HCT116 (cell line): Measurements from ENCODE around the gene KRTAP10-7. TPM values are rescaled to one million over a fixed set of nuclear protein-coding genes. Genes with fewer than 3 reads are reported as not detected.

ENCODE experiments used
- ATAC-seq: fragments of 200-7000 bp; cut with Tn5 transposase; 2 replicates; pipeline ENCODE4 v1.9.1; 2020; ENCODE audit warnings: mild to moderate bottlenecking, moderate library complexity
- BruUV-seq: library from RNA; stranded (reverse); fragments of 400-500 nt; replicated peaks from 2 replicates; lab custom pipeline; 2021; lab: Mats Ljungman, UMichigan
- CTCF ChIA-PET: fragments of 300-600 bp; sonication (Branson Sonifier 250); formaldehyde crosslinking; loops from one replicate; lab custom pipeline; 2021; ENCODE audit warnings: antibody characterized with exemption; lab: Charles Lee
- POLR2A ChIA-PET: fragments of 300-600, 350-600 bp; sonication (Branson Sonifier 250); formaldehyde crosslinking; loops from one replicate; lab custom pipeline; 2021; ENCODE audit warnings: antibody characterized with exemption; lab: Charles Lee
- RAD21 ChIA-PET, 2 experiments: fragments of 300-600 bp; sonication (Branson Sonifier 250); formaldehyde crosslinking; loops; one replicate each; lab custom pipeline; 2023; ENCODE audit warnings: low total read pairs in 2 of 2; ENCODE audit not compliant: uncharacterized antibody in 2 of 2, unreplicated experiment in 2 of 2, low non-redundant PET in 1 of 2; lab: Charles Lee
- DNase-seq: peaks from one replicate; pipeline ENCODE4 v3.0.0-alpha.2; 2010; ENCODE audit warnings: low read depth, low spot score
- H2AFZ ChIP-seq: fragments of 200-600 bp; shearing (Covaris generic), sonication (generic); 2 replicates; pipeline ENCODE4 v1.6.1; 2017; ENCODE audit warnings: low read depth, mixed run types, mixed read lengths, antibody characterized with exemption, low read length; ENCODE audit not compliant: poor library complexity, severe bottlenecking
- H3K27ac ChIP-seq: 2 replicates; pipeline ENCODE4 v1.5.1; 2012; ENCODE audit warnings: low read depth, low read length
- H3K27me3 ChIP-seq: fragments of 200-600 bp; sonication (generic); 2 replicates; pipeline ENCODE4 v1.6.1; 2016; ENCODE audit warnings: mixed run types, low read length, mixed read lengths; ENCODE audit not compliant: insufficient read depth
- H3K36me3 ChIP-seq, 2 experiments: fragments of 200-500 bp in 1 of 2; fragments of 200-600 bp in 1 of 2; sonication (Bioruptor generic) in 1 of 2; sonication (generic) in 1 of 2; 2 replicates each; pipeline versions ENCODE4 v1.5.1 to v1.6.1; 2014 to 2016; ENCODE audit warnings: low read length in 2 of 2, inconsistent platforms in 1 of 2, mixed read lengths in 1 of 2, mixed run types in 1 of 2; ENCODE audit not compliant: insufficient read depth in 2 of 2, control insufficient read depth in 1 of 2
- H3K4me1 ChIP-seq, 2 experiments: fragments of 200-600 bp in 1 of 2; sonication (generic) in 1 of 2; 2 replicates each; pipeline versions ENCODE4 v1.5.1 to v1.6.1; 2012 to 2017; ENCODE audit warnings: low read length in 2 of 2, inconsistent platforms in 1 of 2, mild to moderate bottlenecking in 1 of 2, mixed read lengths in 1 of 2, mixed run types in 1 of 2, moderate library complexity in 1 of 2; ENCODE audit not compliant: insufficient read depth in 2 of 2, control insufficient read depth in 1 of 2
- H3K4me2 ChIP-seq: fragments of 200-600 bp; sonication (generic); 2 replicates; pipeline ENCODE4 v1.6.1; 2017; ENCODE audit warnings: mixed run types, low read length, mixed read lengths
- H3K4me3 ChIP-seq, 2 experiments: fragments of 200-600 bp in 1 of 2; sonication (generic) in 1 of 2; replicated peaks in 1 of 2; 2 replicates each; pipeline ENCODE4 v1.5.1; 2011 to 2016; ENCODE audit warnings: low read length in 2 of 2, control low read depth in 1 of 2, low read depth in 1 of 2, mild to moderate bottlenecking in 1 of 2, mixed read lengths in 1 of 2, mixed run types in 1 of 2
- H3K79me2 ChIP-seq: fragments of 200-600 bp; sonication (generic); 2 replicates; pipeline ENCODE4 v1.6.1; 2017; ENCODE audit warnings: mild to moderate bottlenecking, mixed run types, low read length, moderate library complexity, mixed read lengths; ENCODE audit not compliant: insufficient read depth
- H3K9ac ChIP-seq: fragments of 200-600 bp; sonication (generic); 2 replicates; pipeline ENCODE4 v1.6.1; 2016; ENCODE audit warnings: low read length, mixed read lengths
- H3K9me2 ChIP-seq: fragments of 200-600 bp; sonication (generic), shearing (Covaris generic); 2 replicates; pipeline ENCODE4 v1.6.1; 2017; ENCODE audit warnings: mixed run types, mild to moderate bottlenecking, moderate library complexity; ENCODE audit not compliant: insufficient read depth
- H3K9me3 ChIP-seq, 2 experiments: fragments of 200-500 bp in 1 of 2; fragments of 200-600 bp in 1 of 2; sonication (Bioruptor generic) in 1 of 2; sonication (generic) in 1 of 2; 2 replicates each; pipeline ENCODE4 v1.6.1; 2014 to 2017; ENCODE audit warnings: low read length in 2 of 2, mixed read lengths in 2 of 2, inconsistent platforms in 1 of 2, low read depth in 1 of 2, mild to moderate bottlenecking in 1 of 2, mixed run types in 1 of 2, moderate library complexity in 1 of 2; ENCODE audit not compliant: control insufficient read depth in 1 of 2, insufficient read depth in 1 of 2
- H4K20me1 ChIP-seq: fragments of 200-600 bp; sonication (generic), shearing (Covaris generic); 2 replicates; pipeline ENCODE4 v1.6.1; 2017; ENCODE audit warnings: mixed run types, mild to moderate bottlenecking, moderate library complexity; ENCODE audit not compliant: insufficient read depth
- CBX3 ChIP-seq: IDR thresholded peaks from 2 replicates; pipeline ENCODE4 v1.6.1; 2012; ENCODE audit warnings: low read depth
- CEBPB ChIP-seq: IDR thresholded peaks from 2 replicates; pipeline ENCODE4 v1.6.1; 2012; ENCODE audit warnings: low read depth
- CTCF ChIP-seq, 3 experiments: fragments of 200-600 bp in 1 of 3; sonication (generic) in 1 of 3; IDR thresholded peaks in 2 of 3; conservative IDR thresholded peaks in 1 of 3; 2 replicates each; pipeline ENCODE4 v1.5.1; 2012 to 2017; ENCODE audit warnings: low read depth in 2 of 3, low read length in 2 of 3, antibody characterized with exemption in 1 of 3, borderline replicate concordance in 1 of 3, control low read depth in 1 of 3, mild to moderate bottlenecking in 1 of 3, mixed read lengths in 1 of 3, mixed run types in 1 of 3, moderate library complexity in 1 of 3; ENCODE audit not compliant: insufficient read depth in 1 of 3
- EGR1 ChIP-seq: IDR thresholded peaks from 2 replicates; pipeline ENCODE4 v1.6.1; 2012; ENCODE audit warnings: low read depth
- ELF1 ChIP-seq: IDR thresholded peaks from 2 replicates; pipeline ENCODE4 v1.6.1; 2012; ENCODE audit warnings: low read depth, borderline replicate concordance
- EZH2 ChIP-seq: fragments of 200-600 bp; sonication (generic); IDR thresholded peaks from 2 replicates; pipeline ENCODE4 v1.6.1; 2017; ENCODE audit warnings: antibody characterized with exemption, mixed run types
- EZH2phosphoT487 ChIP-seq: fragments of 200-600 bp; IDR thresholded peaks from 2 replicates; pipeline ENCODE4 v1.6.1; 2018; ENCODE audit warnings: antibody characterized with exemption, borderline replicate concordance
- FOSL1 ChIP-seq: IDR thresholded peaks from 2 replicates; pipeline ENCODE4 v1.6.1; 2012; ENCODE audit warnings: low read depth
- MAX ChIP-seq: IDR thresholded peaks from 2 replicates; pipeline ENCODE4 v1.6.1; 2012
- POLR2A ChIP-seq: IDR thresholded peaks from 2 replicates; pipeline ENCODE4 v1.7.0; 2011; ENCODE audit warnings: borderline replicate concordance; ENCODE audit not compliant: insufficient read depth, insufficient read length; ENCODE audit errors: extremely low read depth
- RAD21 ChIP-seq: IDR thresholded peaks from 2 replicates; pipeline ENCODE4 v1.6.1; 2012; ENCODE audit warnings: low read depth, mild to moderate bottlenecking
- SIN3A ChIP-seq: IDR thresholded peaks from 2 replicates; pipeline ENCODE4 v1.6.1; 2012; ENCODE audit warnings: low read depth
- SP1 ChIP-seq: IDR thresholded peaks from 2 replicates; pipeline ENCODE4 v1.6.1; 2012; ENCODE audit warnings: low read depth
- SRF ChIP-seq: IDR thresholded peaks from 2 replicates; pipeline ENCODE4 v1.6.1; 2012; ENCODE audit warnings: low read depth
- TCF7L2 ChIP-seq: IDR thresholded peaks from 2 replicates; pipeline ENCODE4 v1.7.0; 2011; ENCODE audit warnings: borderline replicate concordance, inconsistent platforms; ENCODE audit not compliant: insufficient read depth, insufficient read length; ENCODE audit errors: extremely low read depth
- ZBTB33 ChIP-seq: IDR thresholded peaks from 2 replicates; pipeline ENCODE4 v1.6.1; 2011; ENCODE audit warnings: mild to moderate bottlenecking, low read length, moderate library complexity; ENCODE audit not compliant: insufficient replicate concordance; ENCODE audit errors: extremely low read depth
- intact Hi-C: fragments of 100-400 bp; cut with micrococcal nuclease; formaldehyde crosslinking; loops from 2 replicates; pipeline ENCODE4 v1.10.0; 2022
- total RNA-seq: library from RNA; stranded (reverse); gene quantifications from one replicate; pipeline ENCODE4 v1.2.1, GENCODE V29; 2021; ENCODE audit not compliant: unreplicated experiment

The KRTAP10-7 gene
- total RNA-seq, 1 experiment from 2014 or later, result not detected

- H3K36me3 ChIP-seq, result no peaks in the 10 kb centered on the region
- H3K9ac ChIP-seq, result no peak overlapping the region
- ChIA-PET RAD21 (no interaction called here), POLR2A (no interaction called here), CTCF (no interaction called here)
- no peaks in the 10 kb centered on the region for H3K9me2 ChIP-seq
- H3K4me2 ChIP-seq, result no peak overlapping the region
- H4K20me1 ChIP-seq, result no peaks in the 10 kb centered on the region
- no peak overlapping the region for H2AFZ ChIP-seq
- intact Hi-C loops, result no loop called here
- no TSS peak for BruUV-seq
- H3K79me2 ChIP-seq, result no peaks in the 10 kb centered on the region
- ATAC-seq, result no peak
- no peak overlapping the region for H3K4me3 ChIP-seq
- no peaks in the 10 kb centered on the region for H3K9me3 ChIP-seq
- no peak for DNase-seq
- no peaks in the 10 kb centered on the region for H3K4me1 ChIP-seq
- H3K27me3 ChIP-seq, result peaks cover 6% of the 10 kb centered on the region; the same call in 1 of the 2 replicates
- H3K27ac ChIP-seq, result no peak overlapping the region
- no peak for TF ChIP-seq SIN3A
- no peak for TF ChIP-seq ELF1
- no peak for TF ChIP-seq FOSL1
- no peak for TF ChIP-seq CTCF (IDR thresholded peaks at IDR 0.05 in 2 of 3, conservative IDR thresholded peaks at IDR 0.05 in 1 of 3; ENCODE audit: borderline replicate concordance in 1 of 3, insufficient read depth in 1 of 3, low read depth in 2 of 3, low read length in 2 of 3)
- no peak for TF ChIP-seq EGR1
- TF ChIP-seq CBX3, result no peak
- TF ChIP-seq TCF7L2, result no peak
- TF ChIP-seq ZBTB33, result no peak
- no peak for TF ChIP-seq EZH2phosphoT487
- TF ChIP-seq RAD21, result no peak
- no peak for TF ChIP-seq POLR2A
- no peak for TF ChIP-seq CEBPB
- no peak for TF ChIP-seq EZH2
- TF ChIP-seq MAX, result no peak
- TF ChIP-seq SRF, result no peak
- no peak for TF ChIP-seq SP1
Measured at GRCh38 chr21:44636209-44637017, 36.0 kb downstream of the KRTAP10-7 start.
